HAP-1 (cell line): ENCODE results near the gene RABGAP1L.
"Not testable (repeated sequence)": the region's sequence is repeated elsewhere in the genome, so short reads cannot be mapped to it uniquely, and the experiment has no call there.

Experiments
- DNase-seq, 2 experiments: peaks; one replicate each; pipeline ENCODE4 v3.0.0-alpha.2; 2016 to 2020; ENCODE audit warnings: low spot score in 2 of 2
- H3K27me3 ChIP-seq: fragments of 250-450 bp; sonication (Bioruptor Pico); 2 replicates; pipeline ENCODE4 v1.5.1; 2020; ENCODE audit warnings: low read depth, mild to moderate bottlenecking, moderate library complexity
- H3K36me3 ChIP-seq: fragments of 250-450 bp; sonication (Bioruptor Pico); replicated peaks from 2 replicates; pipeline ENCODE4 v1.5.1; 2020; ENCODE audit warnings: mild to moderate bottlenecking
- H3K4me1 ChIP-seq: fragments of 250-450 bp; sonication (Bioruptor Pico); 2 replicates; pipeline ENCODE4 v1.5.1; 2020; ENCODE audit warnings: mild to moderate bottlenecking
- H3K4me3 ChIP-seq: fragments of 250-450 bp; sonication (Bioruptor Pico); 2 replicates; pipeline ENCODE4 v1.5.1; 2020; ENCODE audit warnings: mild to moderate bottlenecking, moderate library complexity
- H3K9me3 ChIP-seq: fragments of 250-450 bp; sonication (Bioruptor Pico); 2 replicates; pipeline ENCODE4 v1.5.1; 2020; ENCODE audit warnings: mild to moderate bottlenecking, moderate library complexity
- in situ Hi-C: fragments of 300-500 bp; cut with MboI; formaldehyde crosslinking; loops from 3 replicates; pipeline ENCODE4 v1.14.3; 2020; ENCODE audit warnings: low sequenced_read_pairs, inconsistent platforms, mixed read lengths

Gene RABGAP1L

GRCh38 chr1:174702011-174702410, 542.7 kb downstream of the RABGAP1L start:
- Histone ChIP-seq H3K36me3 (no peaks in the 10 kb centered on the region), H3K4me3 (no peak overlapping the region), H3K4me1 (no peaks in the 10 kb centered on the region), H3K27me3 (no peaks in the 10 kb centered on the region), H3K9me3 (no peaks in the 10 kb centered on the region)
- in situ Hi-C loops = no loop called here
- DNase-seq = no peak

DNA sequence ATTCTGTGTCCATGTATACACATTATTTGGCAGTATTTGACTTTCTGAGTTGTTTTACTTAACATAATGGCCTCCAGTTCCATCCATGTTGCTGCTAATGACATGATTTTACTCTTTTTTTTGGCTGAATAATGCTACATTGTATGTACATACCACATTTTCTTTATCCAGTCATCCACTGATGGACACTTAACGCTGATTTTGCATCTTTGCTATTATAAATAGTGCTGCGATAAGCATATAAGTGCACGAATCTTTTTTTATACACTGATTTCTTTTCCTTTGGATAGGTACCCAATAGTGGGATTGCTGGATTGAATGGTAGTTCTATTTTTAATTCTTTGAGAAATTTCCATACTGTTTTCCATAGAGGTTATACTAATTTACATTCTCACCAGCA, 544.0 kb downstream of the RABGAP1L start:
- H3K4me3 ChIP-seq = no peak overlapping the region
- in situ Hi-C loops = no loop called here

DNA sequence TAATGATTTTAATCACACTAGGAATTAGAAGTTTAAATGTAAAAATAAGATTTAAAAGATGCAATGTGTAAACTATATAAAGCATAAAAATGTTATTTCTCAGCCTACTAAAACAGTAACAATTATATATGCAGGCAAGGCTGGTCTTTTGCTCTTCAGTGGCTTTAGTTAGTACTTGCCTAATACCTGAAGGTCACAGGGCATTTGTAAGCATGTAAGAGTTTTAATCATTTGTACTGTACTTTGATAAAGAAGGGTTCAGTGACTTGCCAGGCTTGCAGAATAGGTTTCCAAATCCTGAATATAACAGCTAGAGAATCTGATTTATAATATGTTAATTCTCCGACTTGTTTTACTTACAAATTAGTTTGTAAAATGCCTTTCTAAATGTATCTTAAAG, 545.0 kb downstream of the RABGAP1L start:
- DNase-seq = no peak
- Histone ChIP-seq H3K4me3 (no peak overlapping the region), H3K27me3 (no peaks in the 10 kb centered on the region), H3K36me3 (no peaks in the 10 kb centered on the region), H3K9me3 (no peaks in the 10 kb centered on the region), H3K4me1 (no peaks in the 10 kb centered on the region)
- in situ Hi-C loops = no loop called here

More for the DNA sequence above, 544.0 kb downstream of the RABGAP1L start:
- Histone ChIP-seq H3K27me3 (no peaks in the 10 kb centered on the region), H3K4me1 (no peaks in the 10 kb centered on the region), H3K9me3 (no peaks in the 10 kb centered on the region), H3K36me3 (no peaks in the 10 kb centered on the region)
- DNase-seq = no peak

- Histone ChIP-seq H3K27me3 (no peaks in the 10 kb centered on the region), H3K4me3 (no peak overlapping the region), H3K9me3 (no peaks in the 10 kb centered on the region), H3K36me3 (no peaks in the 10 kb centered on the region), H3K4me1 (no peaks in the 10 kb centered on the region)
- no peak for DNase-seq
- in situ Hi-C loops = no loop called here
Measured at GRCh38 chr1:174710868-174711845, 551.8 kb downstream of the RABGAP1L start.

- H3K9me3 ChIP-seq, in situ Hi-C loops, H3K4me3 ChIP-seq, H3K36me3 ChIP-seq, H3K4me1 ChIP-seq, H3K27me3 ChIP-seq, DNase-seq: not testable (repeated sequence)
Measured at GRCh38 chr1:174711848-174712247, 552.5 kb downstream of the RABGAP1L start.

GRCh38 chr1:174712541-174712940, 553.2 kb downstream of the RABGAP1L start:
- Histone ChIP-seq H3K27me3 (no peaks in the 10 kb centered on the region), H3K9me3 (no peaks in the 10 kb centered on the region), H3K4me3 (no peak overlapping the region), H3K36me3 (no peaks in the 10 kb centered on the region), H3K4me1 (no peaks in the 10 kb centered on the region)
- in situ Hi-C loops = no loop called here
- no peak for DNase-seq

- no peaks in the 10 kb centered on the region for H3K4me1 ChIP-seq
- DNase-seq = no peak
- no peaks in the 10 kb centered on the region for H3K36me3 ChIP-seq
- no peaks in the 10 kb centered on the region for H3K27me3 ChIP-seq
- H3K9me3 ChIP-seq = no peaks in the 10 kb centered on the region
- H3K4me3 ChIP-seq = no peak overlapping the region
- in situ Hi-C loops = no loop called here
Measured at GRCh38 chr1:174713796-174714195, 554.5 kb downstream of the RABGAP1L start.

GRCh38 chr1:174719194-174719593, 559.9 kb downstream of the RABGAP1L start:
- H3K27me3 ChIP-seq = no peaks in the 10 kb centered on the region
- in situ Hi-C loops = no loop called here
- H3K36me3 ChIP-seq = no peaks in the 10 kb centered on the region
- H3K4me1 ChIP-seq = no peaks in the 10 kb centered on the region
- H3K4me3 ChIP-seq = no peak overlapping the region
- no peaks in the 10 kb centered on the region for H3K9me3 ChIP-seq
- no peak for DNase-seq

- no peaks in the 10 kb centered on the region for H3K27me3 ChIP-seq
- H3K4me3 ChIP-seq = no peak overlapping the region
- DNase-seq = no peak
- no peaks in the 10 kb centered on the region for H3K4me1 ChIP-seq
- H3K9me3 ChIP-seq = no peaks in the 10 kb centered on the region
- in situ Hi-C loops = no loop called here
- H3K36me3 ChIP-seq = no peaks in the 10 kb centered on the region
Measured at GRCh38 chr1:174720618-174721017, 561.3 kb downstream of the RABGAP1L start.

- Histone ChIP-seq H3K36me3 (no peaks in the 10 kb centered on the region), H3K4me1 (no peaks in the 10 kb centered on the region), H3K27me3 (no peaks in the 10 kb centered on the region), H3K9me3 (no peaks in the 10 kb centered on the region), H3K4me3 (no peak overlapping the region)
- no peak for DNase-seq
- in situ Hi-C loops = no loop called here
Measured at GRCh38 chr1:174721246-174721645, 561.9 kb downstream of the RABGAP1L start.

GRCh38 chr1:174723816-174724215, 564.5 kb downstream of the RABGAP1L start:
- Histone ChIP-seq H3K4me3 (no peak overlapping the region), H3K4me1 (no peaks in the 10 kb centered on the region; the same call in 1 of the 2 replicates), H3K36me3 (no peaks in the 10 kb centered on the region), H3K9me3 (no peaks in the 10 kb centered on the region), H3K27me3 (no peaks in the 10 kb centered on the region)
- in situ Hi-C loops = no loop called here
- DNase-seq = no peak

GRCh38 chr1:174724219-174724618, 564.9 kb downstream of the RABGAP1L start:
- H3K9me3 ChIP-seq = no peaks in the 10 kb centered on the region
- in situ Hi-C loops = no loop called here
- H3K27me3 ChIP-seq = no peaks in the 10 kb centered on the region
- no peak for DNase-seq
- no peaks in the 10 kb centered on the region for H3K36me3 ChIP-seq
- H3K4me3 ChIP-seq = no peak overlapping the region
- no peaks in the 10 kb centered on the region; the same call in 1 of the 2 replicates for H3K4me1 ChIP-seq

DNA sequence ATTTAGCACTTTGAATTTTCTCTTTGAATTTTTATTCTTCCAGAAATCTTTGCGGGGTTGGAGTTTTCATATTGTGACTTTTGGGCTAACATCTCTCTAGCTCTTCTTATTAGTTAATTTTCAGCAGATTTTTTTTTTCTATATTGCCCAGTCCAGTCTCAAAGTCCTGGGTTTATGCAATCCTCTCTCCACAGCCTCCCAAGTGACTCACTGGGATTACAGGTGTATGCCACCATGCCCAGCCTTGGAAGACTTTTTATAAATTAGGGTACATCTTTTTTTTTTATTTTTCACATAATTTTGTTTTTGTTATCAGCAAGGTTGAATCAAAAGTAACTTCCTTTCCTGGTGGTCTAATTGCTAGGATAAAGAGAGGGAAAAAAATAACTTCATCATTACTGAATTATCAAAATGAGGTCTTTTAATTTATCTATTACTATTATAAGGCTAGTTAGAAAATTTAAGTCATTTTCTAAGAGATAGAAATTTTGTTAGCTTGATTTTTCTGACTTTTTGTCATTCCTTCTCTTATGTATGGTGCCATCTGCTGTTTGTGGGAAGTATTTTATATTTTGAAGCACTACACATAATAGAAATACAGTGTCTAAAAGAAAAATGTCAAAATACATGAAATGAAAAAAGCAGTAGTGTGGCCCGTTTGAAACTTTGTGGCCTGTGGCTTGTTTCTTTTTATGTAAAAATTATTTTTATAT, 567.0 kb downstream of the RABGAP1L start:
- peak in 1 of 2 experiments; percentile 11 for DNase-seq

More for the DNA sequence above, 567.0 kb downstream of the RABGAP1L start:
- no peaks in the 10 kb centered on the region for H3K9me3 ChIP-seq
- in situ Hi-C loops = loop anchor here (25.0 kb wide), 1 partner anchor 1314 kb away; no protein-coding TSS in a partner anchor
- no peaks in the 10 kb centered on the region; the same call in 1 of the 2 replicates for H3K4me1 ChIP-seq
- no peaks in the 10 kb centered on the region for H3K36me3 ChIP-seq
- H3K27me3 ChIP-seq = no peaks in the 10 kb centered on the region
- no peak overlapping the region for H3K4me3 ChIP-seq
